A549 (cell line): ENCODE measurements around the gene ELL. TPM values are rescaled to one million over a fixed set of nuclear protein-coding genes. Genes with fewer than 3 reads are reported as not detected.

Experiments
- ATAC-seq, 2 experiments: fragments of 200-7000 bp in 1 of 2; fragments of >200 bp in 1 of 2; cut with Nextera tagmentation in 1 of 2; cut with Tn5 transposase in 1 of 2; 3 replicates each; pipeline versions ENCODE4 v1.8.0 to v1.9.1; 2018 to 2020; ENCODE audit warnings: mild to moderate bottlenecking in 1 of 2, moderate library complexity in 1 of 2
- CTCF ChIA-PET: fragments of 300-600 bp; sonication (Branson Sonifier 250); formaldehyde crosslinking; extraction: SDS; loops from one replicate; lab custom pipeline; 2021; ENCODE audit warnings: antibody characterized with exemption, inconsistent platforms; lab: Yijun Ruan, JAX
- POLR2A ChIA-PET: fragments of 350-600 bp; formaldehyde crosslinking; extraction: SDS; loops from one replicate; lab custom pipeline; 2021; ENCODE audit warnings: antibody characterized with exemption, inconsistent platforms; lab: Yijun Ruan, JAX
- DNase-seq, 2 experiments: peaks; one replicate each; pipeline versions ENCODE4 v3.0.0 to v3.0.0-alpha.2; 2011 to 2016; ENCODE audit warnings: low read depth in 1 of 2, low spot score in 1 of 2
- FAIRE-seq: peaks from 2 replicates; lab custom pipeline; 2011; peaks lifted over from hg19 to GRCh38; lab: Jason Lieb, UNC
- H3K27ac ChIP-seq, 2 experiments: fragments of >200 bp; sonication (Bioruptor Twin); formaldehyde crosslinking; 3 replicates each; pipeline ENCODE4 v1.5.1; 2016 to 2017
- H3K4me1 ChIP-seq: fragments of >200 bp; sonication (Bioruptor Twin); formaldehyde crosslinking; 3 replicates; pipeline ENCODE4 v1.6.1; 2016
- H3K4me2 ChIP-seq: fragments of >200 bp; sonication (Bioruptor Twin); formaldehyde crosslinking; 3 replicates; pipeline ENCODE4 v1.6.1; 2016
- H3K4me3 ChIP-seq: fragments of >200 bp; sonication (Bioruptor Twin); formaldehyde crosslinking; 3 replicates; pipeline ENCODE4 v1.5.1; 2016
- H3K9me3 ChIP-seq: fragments of >200 bp; sonication (Bioruptor Twin); formaldehyde crosslinking; 3 replicates; pipeline ENCODE4 v1.6.1; 2016
- CBX2 ChIP-seq: fragments of 200-600 bp; sonication (generic); IDR thresholded peaks from 2 replicates; pipeline ENCODE4 v1.6.1; 2016; ENCODE audit warnings: low read depth, mild to moderate bottlenecking, borderline replicate concordance
- FOXS1 ChIP-seq: fragments of 250-450 bp; sonication (Bioruptor Pico); IDR thresholded peaks from 2 replicates; pipeline ENCODE4 v1.5.0; 2020; ENCODE audit warnings: mild to moderate bottlenecking, moderate library complexity
- JUN ChIP-seq, 2 experiments: fragments of >200 bp; sonication (Bioruptor Twin); formaldehyde crosslinking; IDR thresholded peaks; 2 replicates in 1 of 2; 3 replicates in 1 of 2; pipeline ENCODE4 v1.6.1; 2016 to 2017
- KDM5A ChIP-seq: fragments of 200-600 bp; sonication (generic); IDR thresholded peaks from 2 replicates; pipeline ENCODE4 v1.6.1; 2016; ENCODE audit warnings: antibody characterized with exemption, mild to moderate bottlenecking
- POLR2A ChIP-seq: IDR thresholded peaks from 2 replicates; pipeline ENCODE4 v1.6.1; 2012; ENCODE audit warnings: mild to moderate bottlenecking, low read length
- POLR2AphosphoS2 ChIP-seq: conservative IDR thresholded peaks from 2 replicates; pipeline ENCODE4 v1.6.1; 2012; ENCODE audit warnings: low read length, improper control_type of control experiment, inconsistent platforms
- RAD21 ChIP-seq, 2 experiments: fragments of >200 bp in 1 of 2; sonication (Bioruptor Twin) in 1 of 2; formaldehyde crosslinking in 1 of 2; IDR thresholded peaks in 1 of 2; conservative IDR thresholded peaks in 1 of 2; 2 replicates in 1 of 2; 3 replicates in 1 of 2; pipeline ENCODE4 v1.6.1; 2012 to 2018; ENCODE audit warnings: inconsistent platforms in 1 of 2
- RCOR1 ChIP-seq: fragments of 150-350 bp; IDR thresholded peaks from 2 replicates; pipeline ENCODE4 v1.6.1; 2014; ENCODE audit warnings: antibody characterized with exemption, low read length, low read depth
- TFCP2L1 ChIP-seq: fragments of 250-450 bp; sonication (Bioruptor Pico); IDR thresholded peaks from 2 replicates; pipeline ENCODE4 v1.5.0; 2021; ENCODE audit warnings: mild to moderate bottlenecking
- TP53 ChIP-seq: fragments of 250-450 bp; sonication (Bioruptor Pico); IDR thresholded peaks from 2 replicates; pipeline ENCODE4 v1.5.0; 2021; ENCODE audit warnings: mild to moderate bottlenecking, moderate library complexity
- ZFP36 ChIP-seq: fragments of 450-650 bp; IDR thresholded peaks from 2 replicates; pipeline ENCODE4 v1.6.1; 2014; ENCODE audit warnings: borderline replicate concordance; ENCODE audit not compliant: partially characterized antibody
- whole genome bisulfite sequencing: methylation state at CpG from one replicate; pipeline ENCODE4 v1.1.6; 2017; ENCODE audit errors: missing lambda C conversion rate; 5-methylcytosine and 5-hydroxymethylcytosine counted together
- polyA plus RNA-seq, 4 experiments: library from polyadenylated mRNA; depleted of rRNA in 3 of 4; stranded (reverse); fragments of >200 nt; fragmentation: RNase III in 1 of 4; extraction: RNeasy Plus Mini Kit Qiagen cat#74134 plus additional on column Dnase treatment in 1 of 4; gene quantifications; 2 replicates in 3 of 4; 3 replicates in 1 of 4; pipeline ENCODE4 v1.2.3, GENCODE V29; 2011 to 2017
- TF ChIP-seq, protein P1 (sequence below): fragments of >200 bp; sonication (Bioruptor Twin); formaldehyde crosslinking; IDR thresholded peaks from 3 replicates; pipeline ENCODE4 v1.6.1; 2016
- TF ChIP-seq, protein P2 (sequence below): fragments of >200 bp; sonication (Bioruptor Twin); formaldehyde crosslinking; IDR thresholded peaks from 3 replicates; pipeline ENCODE4 v1.5.1; 2016

Gene ELL
- polyA plus RNA-seq, 2 of the 4 experiments (the other 2 are of a cell fraction): 1.6 to 3.6 TPM

DNA sequence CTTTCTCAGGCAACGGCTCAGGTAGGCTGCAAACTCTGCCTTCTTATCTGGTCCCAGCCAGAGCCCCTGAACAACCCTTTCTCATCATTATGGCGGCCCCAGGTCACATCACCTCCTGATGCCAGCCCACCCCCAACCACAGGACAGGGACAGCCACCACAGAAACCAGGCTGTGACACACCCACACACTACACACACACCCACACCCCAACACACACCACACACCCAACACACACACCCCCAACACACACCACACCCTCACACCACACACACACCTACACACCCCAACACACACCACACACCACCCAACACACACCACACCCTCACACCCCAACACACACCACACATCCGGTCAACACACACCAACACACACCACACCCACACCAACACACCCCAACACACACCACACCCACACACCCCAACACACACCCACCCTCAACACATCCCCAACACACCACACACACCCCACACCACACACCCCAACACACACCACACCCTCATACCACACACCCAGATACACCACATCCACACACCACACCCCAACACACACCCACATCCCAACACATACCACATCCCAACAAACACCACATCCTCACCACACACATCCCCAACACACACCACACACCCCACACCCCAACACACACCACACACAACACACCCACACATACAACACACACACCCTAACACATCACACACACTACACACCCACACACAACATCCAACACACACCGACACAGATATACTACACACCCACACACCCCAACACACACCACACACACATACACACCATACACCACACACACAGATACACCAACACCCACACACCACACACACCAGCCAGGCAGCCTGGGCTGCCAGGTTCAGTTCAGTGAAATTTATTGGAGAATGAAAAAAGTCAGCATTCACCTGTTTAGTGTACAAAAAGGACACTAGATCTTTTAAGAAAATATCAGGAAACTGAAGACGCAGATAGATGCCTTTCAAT is 79.8 kb downstream of the ELL start:
- FAIRE-seq (no peak), ATAC-seq (no peak), DNase-seq (no peak)
- CTCF ChIA-PET: interaction anchor here (0.6 to 2.1 kb wide), 2 partner anchors 9 to 10 kb away, joined by 3 to 11 read pairs; no protein-coding TSS in a partner anchor
- no peak overlapping the region for H3K27ac ChIP-seq
- no peak for TF ChIP-seq JUN (IDR thresholded peaks at IDR 0.05)
- no peak for TF ChIP-seq RCOR1
- POLR2A ChIA-PET: no interaction called here
- H3K9me3 ChIP-seq: no peaks in the 10 kb centered on the region
- H3K4me2 ChIP-seq: no peak overlapping the region
- peaks cover 30% of the 10 kb centered on the region for H3K4me1 ChIP-seq
- H3K4me3 ChIP-seq: no peak overlapping the region
- WGBS: 83% methylated on average over 4 of the region's 5 CpGs

DNA sequence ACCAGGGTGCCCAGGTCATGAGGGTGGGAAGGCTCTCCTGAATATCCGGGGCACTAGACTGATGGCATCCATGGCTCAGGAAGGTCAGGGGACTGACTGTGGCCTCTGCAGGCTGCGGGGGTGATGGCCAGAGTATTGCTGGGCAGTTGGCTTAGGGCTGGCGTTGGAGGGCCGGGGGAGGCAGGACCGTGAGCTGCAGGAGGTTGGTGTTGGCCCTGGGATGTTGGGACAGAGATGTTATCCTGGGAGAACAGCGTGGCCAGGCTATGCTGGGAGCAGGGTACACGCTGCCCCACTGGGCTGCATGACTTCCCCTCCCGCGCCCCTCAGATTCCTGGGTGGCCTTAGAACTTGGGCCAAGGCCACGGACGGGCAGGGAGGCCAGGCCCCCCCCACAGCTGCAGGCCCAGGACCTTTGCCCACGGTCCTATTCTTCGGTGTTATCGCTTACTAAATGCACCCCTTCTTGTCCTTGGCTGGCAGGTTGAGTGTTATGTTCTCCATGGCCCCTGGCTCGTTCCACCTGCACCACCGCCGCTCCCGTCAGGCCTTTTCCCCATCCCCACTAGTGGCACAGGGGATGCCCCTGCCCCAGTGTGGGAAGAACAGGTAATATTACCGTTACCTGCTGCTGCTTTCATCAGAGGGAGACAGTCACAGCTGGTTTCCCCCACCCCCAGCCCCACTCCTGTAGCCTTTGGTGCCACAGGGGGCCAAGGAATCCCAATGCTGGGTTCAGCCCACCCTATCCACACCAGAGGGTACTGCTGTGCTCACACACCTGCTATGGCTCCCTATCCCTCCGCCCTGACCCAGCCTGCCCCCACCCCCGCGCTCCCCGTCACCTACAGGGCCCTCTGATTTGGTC is 80.7 kb downstream of the ELL start:
- Histone ChIP-seq H3K4me2 (no peak overlapping the region), H3K27ac (peak overlapping the region in 1 of 2 experiments; percentile 56; a peak in 2 of 6 replicates), H3K4me1 (peaks cover 30% of the 10 kb centered on the region)
- no peak for DNase-seq
- FAIRE-seq: no peak
- 0 out of 6 replicates have a peak, but pooled peaks of 1 of the 2 experiments have one; percentile 3 for ATAC-seq
- POLR2A ChIA-PET: no interaction called here
- 86% methylated on average over 13 of the region's 23 CpGs for WGBS
- TF ChIP-seq TP53: no peak
- no peak for TF ChIP-seq POLR2A
- TF ChIP-seq CBX2: no peak
- TF ChIP-seq FOXS1 (CRISPR knock-in tag): no peak
- TF ChIP-seq POLR2AphosphoS2: no peak
- TF ChIP-seq ZFP36: peak; percentile 22
- TF ChIP-seq KDM5A: no peak
- TF ChIP-seq, protein P1, sequence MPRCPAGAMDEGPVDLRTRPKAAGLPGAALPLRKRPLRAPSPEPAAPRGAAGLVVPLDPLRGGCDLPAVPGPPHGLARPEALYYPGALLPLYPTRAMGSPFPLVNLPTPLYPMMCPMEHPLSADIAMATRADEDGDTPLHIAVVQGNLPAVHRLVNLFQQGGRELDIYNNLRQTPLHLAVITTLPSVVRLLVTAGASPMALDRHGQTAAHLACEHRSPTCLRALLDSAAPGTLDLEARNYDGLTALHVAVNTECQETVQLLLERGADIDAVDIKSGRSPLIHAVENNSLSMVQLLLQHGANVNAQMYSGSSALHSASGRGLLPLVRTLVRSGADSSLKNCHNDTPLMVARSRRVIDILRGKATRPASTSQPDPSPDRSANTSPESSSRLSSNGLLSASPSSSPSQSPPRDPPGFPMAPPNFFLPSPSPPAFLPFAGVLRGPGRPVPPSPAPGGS: no peak
- TF ChIP-seq, all 56 proteins: peak for 1
- H3K4me3 ChIP-seq: no peak overlapping the region
- CTCF ChIA-PET: interaction anchor here (0.6 to 3.3 kb wide), 4 partner anchors 10 to 21 kb away, joined by 3 to 18 read pairs (median 8); no protein-coding TSS in a partner anchor
- no peaks in the 10 kb centered on the region for H3K9me3 ChIP-seq

DNA sequence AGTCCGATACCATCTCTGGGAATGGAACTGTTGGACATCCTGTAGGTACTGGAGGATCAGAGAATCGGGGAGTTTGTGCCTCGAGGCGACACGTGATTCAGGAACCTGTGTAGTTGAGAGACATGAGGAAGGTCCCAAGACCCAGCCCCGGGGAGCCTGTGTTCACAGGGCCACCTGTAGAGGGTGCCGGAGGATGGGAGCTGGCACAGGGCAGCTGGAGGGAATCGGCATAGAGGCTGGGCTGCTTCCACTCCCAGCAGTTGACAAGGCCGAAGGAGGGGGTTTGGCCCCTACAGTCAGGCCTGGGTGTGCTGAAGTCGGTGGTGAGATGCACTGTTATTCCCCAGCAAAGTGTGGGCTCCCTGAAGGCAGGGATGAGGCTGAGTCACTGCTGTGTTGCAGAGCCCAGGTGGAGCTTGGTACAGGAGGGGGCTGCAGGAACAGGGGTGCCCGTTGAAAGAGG is 81.4 kb downstream of the ELL start:
- Histone ChIP-seq H3K27ac (peak overlapping the region in 1 of 2 experiments; percentile 56; a peak in 2 of 6 replicates), H3K9me3 (no peaks in the 10 kb centered on the region), H3K4me1 (peaks cover 30% of the 10 kb centered on the region), H3K4me3 (no peak overlapping the region), H3K4me2 (no peak overlapping the region)
- DNase-seq (peak in 1 of 2 experiments; percentile 72), FAIRE-seq (no peak), ATAC-seq (peak; percentile 31 to 52)
- ChIA-PET CTCF (interaction anchor here (0.9 to 3.3 kb wide), 4 partner anchors 11 to 80 kb away, joined by 3 to 18 read pairs (median 8); no protein-coding TSS in a partner anchor), POLR2A (interaction anchor here (0.5 kb wide), 1 partner anchor 59 kb away, joined by 3 read pairs; no protein-coding TSS in a partner anchor)
- WGBS: 64% methylated on average over 7 of the region's 11 CpGs
- TF ChIP-seq RAD21 (conservative IDR thresholded peaks at IDR 0.05 in 1 of 2, IDR thresholded peaks at IDR 0.05 in 1 of 2) (peak in 1 of 2 experiments; percentile 55; a peak in 3 of 5 replicates), TFCP2L1 (CRISPR knock-in tag) (no peak)
- TF ChIP-seq, protein P2, sequence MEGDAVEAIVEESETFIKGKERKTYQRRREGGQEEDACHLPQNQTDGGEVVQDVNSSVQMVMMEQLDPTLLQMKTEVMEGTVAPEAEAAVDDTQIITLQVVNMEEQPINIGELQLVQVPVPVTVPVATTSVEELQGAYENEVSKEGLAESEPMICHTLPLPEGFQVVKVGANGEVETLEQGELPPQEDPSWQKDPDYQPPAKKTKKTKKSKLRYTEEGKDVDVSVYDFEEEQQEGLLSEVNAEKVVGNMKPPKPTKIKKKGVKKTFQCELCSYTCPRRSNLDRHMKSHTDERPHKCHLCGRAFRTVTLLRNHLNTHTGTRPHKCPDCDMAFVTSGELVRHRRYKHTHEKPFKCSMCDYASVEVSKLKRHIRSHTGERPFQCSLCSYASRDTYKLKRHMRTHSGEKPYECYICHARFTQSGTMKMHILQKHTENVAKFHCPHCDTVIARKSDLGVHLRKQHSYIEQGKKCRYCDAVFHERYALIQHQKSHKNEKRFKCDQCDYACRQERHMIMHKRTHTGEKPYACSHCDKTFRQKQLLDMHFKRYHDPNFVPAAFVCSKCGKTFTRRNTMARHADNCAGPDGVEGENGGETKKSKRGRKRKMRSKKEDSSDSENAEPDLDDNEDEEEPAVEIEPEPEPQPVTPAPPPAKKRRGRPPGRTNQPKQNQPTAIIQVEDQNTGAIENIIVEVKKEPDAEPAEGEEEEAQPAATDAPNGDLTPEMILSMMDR: peak; percentile 29; the same call in 2 of the 3 replicates
